Measurements from ENCODE around the gene TRAF5.
"Not testable (repeated sequence)": the region's sequence is repeated elsewhere in the genome, so short reads cannot be mapped to it uniquely, and the experiment has no call there.

DNA sequence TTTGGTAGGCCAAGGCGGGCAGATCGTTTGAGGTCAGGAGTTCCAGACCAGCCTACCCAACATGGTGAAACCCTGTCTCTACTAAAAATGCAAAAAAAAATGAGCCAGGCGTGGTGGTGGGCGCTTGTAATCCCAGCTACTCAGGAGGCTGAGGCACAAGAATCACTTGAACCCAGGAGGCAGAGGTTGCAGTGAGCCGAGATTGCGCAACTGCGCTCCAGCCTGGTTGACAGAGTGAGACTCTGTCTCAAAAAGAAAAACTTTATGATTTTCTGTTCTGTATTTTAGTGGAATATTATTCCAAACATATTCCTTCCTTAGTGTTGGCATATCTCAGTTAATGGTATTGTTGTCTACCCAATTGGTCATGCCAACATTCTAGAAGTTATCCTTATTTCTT lies 64.2 kb downstream of the TRAF5 start:
- TF ChIP-seq, protein P1, sequence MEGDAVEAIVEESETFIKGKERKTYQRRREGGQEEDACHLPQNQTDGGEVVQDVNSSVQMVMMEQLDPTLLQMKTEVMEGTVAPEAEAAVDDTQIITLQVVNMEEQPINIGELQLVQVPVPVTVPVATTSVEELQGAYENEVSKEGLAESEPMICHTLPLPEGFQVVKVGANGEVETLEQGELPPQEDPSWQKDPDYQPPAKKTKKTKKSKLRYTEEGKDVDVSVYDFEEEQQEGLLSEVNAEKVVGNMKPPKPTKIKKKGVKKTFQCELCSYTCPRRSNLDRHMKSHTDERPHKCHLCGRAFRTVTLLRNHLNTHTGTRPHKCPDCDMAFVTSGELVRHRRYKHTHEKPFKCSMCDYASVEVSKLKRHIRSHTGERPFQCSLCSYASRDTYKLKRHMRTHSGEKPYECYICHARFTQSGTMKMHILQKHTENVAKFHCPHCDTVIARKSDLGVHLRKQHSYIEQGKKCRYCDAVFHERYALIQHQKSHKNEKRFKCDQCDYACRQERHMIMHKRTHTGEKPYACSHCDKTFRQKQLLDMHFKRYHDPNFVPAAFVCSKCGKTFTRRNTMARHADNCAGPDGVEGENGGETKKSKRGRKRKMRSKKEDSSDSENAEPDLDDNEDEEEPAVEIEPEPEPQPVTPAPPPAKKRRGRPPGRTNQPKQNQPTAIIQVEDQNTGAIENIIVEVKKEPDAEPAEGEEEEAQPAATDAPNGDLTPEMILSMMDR (IDR thresholded peaks at IDR 0.05): not testable (repeated sequence)
- not testable (repeated sequence) for TF ChIP-seq POLR2A (IDR thresholded peaks at IDR 0.05)
